Progenitor cell of endocrine pancreas (in vitro differentiated cells): Measurements from ENCODE around the gene PNLIP. TPM values are rescaled to one million over a fixed set of nuclear protein-coding genes. Genes with fewer than 3 reads are reported as not detected.

Experiments used
- DNase-seq: peaks from one replicate; pipeline ENCODE4 v3.0.0; 2021; ENCODE audit warnings: low spot score; ENCODE audit not compliant: unreplicated experiment
- H3K27ac Mint-ChIP-seq: 2 replicates; pipeline ENCODE4 v1.8.0; 2021; ENCODE audit warnings: mild to moderate bottlenecking, moderate library complexity, mixed read lengths
- H3K27me3 Mint-ChIP-seq: 2 replicates; pipeline ENCODE4 v1.8.0; 2021; ENCODE audit warnings: mixed read lengths
- H3K36me3 Mint-ChIP-seq: 2 replicates; pipeline ENCODE4 v1.8.0; 2022; ENCODE audit warnings: mixed read lengths; ENCODE audit not compliant: insufficient read depth
- H3K4me1 Mint-ChIP-seq: 2 replicates; pipeline ENCODE4 v1.8.0; 2021; ENCODE audit warnings: low read depth, mixed read lengths
- H3K4me3 Mint-ChIP-seq: 2 replicates; pipeline ENCODE4 v1.8.0; 2021; ENCODE audit warnings: low read depth, mild to moderate bottlenecking, moderate library complexity, mixed read lengths
- H3K9me3 Mint-ChIP-seq: 2 replicates; pipeline ENCODE4 v1.8.0; 2021; ENCODE audit warnings: low read depth, mixed read lengths
- CTCF ChIP-seq: fragments of 200-600 bp; sonication (generic); IDR thresholded peaks from one replicate; pipeline ENCODE4 v1.5.0; 2021; ENCODE audit warnings: antibody characterized with exemption, mild to moderate bottlenecking; ENCODE audit not compliant: unreplicated experiment
- total RNA-seq: library from RNA; stranded (reverse); gene quantifications from 2 replicates; pipeline ENCODE4 v1.2.1, GENCODE V29; 2021

PNLIP gene
- total RNA-seq, 1 donor from 2014 or later, result not detected

GRCh38 chr10:116566932-116567331 is 21.2 kb downstream of the PNLIP start:
- Mint-ChIP-seq H3K9me3 (no peaks in the 10 kb centered on the region), H3K27me3 (peaks cover 8% of the 10 kb centered on the region), H3K27ac (no peak overlapping the region), H3K36me3 (no peaks in the 10 kb centered on the region), H3K4me3 (no peak overlapping the region), H3K4me1 (no peaks in the 10 kb centered on the region)
- no peak for DNase-seq
- TF ChIP-seq CTCF, result no peak

GRCh38 chr10:116567335-116567734 is 21.6 kb downstream of the PNLIP start:
- DNase-seq, result no peak
- peaks cover 8% of the 10 kb centered on the region for H3K27me3 Mint-ChIP-seq
- H3K9me3 Mint-ChIP-seq, result no peaks in the 10 kb centered on the region
- no peak overlapping the region for H3K27ac Mint-ChIP-seq
- no peak overlapping the region for H3K4me3 Mint-ChIP-seq
- H3K36me3 Mint-ChIP-seq, result no peaks in the 10 kb centered on the region
- no peaks in the 10 kb centered on the region for H3K4me1 Mint-ChIP-seq
- TF ChIP-seq CTCF, result no peak

- Mint-ChIP-seq H3K4me1 (no peaks in the 10 kb centered on the region), H3K36me3 (no peaks in the 10 kb centered on the region), H3K27ac (no peak overlapping the region), H3K27me3 (peaks cover 16% of the 10 kb centered on the region), H3K4me3 (no peak overlapping the region), H3K9me3 (no peaks in the 10 kb centered on the region)
- no peak for TF ChIP-seq CTCF
- no peak for DNase-seq
Measured at GRCh38 chr10:116574797-116575196, 29.1 kb downstream of the PNLIP start.

- Mint-ChIP-seq H3K9me3 (no peaks in the 10 kb centered on the region), H3K36me3 (no peaks in the 10 kb centered on the region), H3K27ac (no peak overlapping the region), H3K27me3 (peaks cover 38% of the 10 kb centered on the region), H3K4me1 (peaks cover 11% of the 10 kb centered on the region), H3K4me3 (no peak overlapping the region)
- no peak for DNase-seq
- no peak for TF ChIP-seq CTCF
Measured at GRCh38 chr10:116587878-116588591, 42.3 kb downstream of the PNLIP start.

- DNase-seq, result no peak
- Mint-ChIP-seq H3K9me3 (no peaks in the 10 kb centered on the region), H3K4me3 (no peak overlapping the region), H3K36me3 (no peaks in the 10 kb centered on the region), H3K4me1 (peaks cover 11% of the 10 kb centered on the region), H3K27me3 (peaks cover 43% of the 10 kb centered on the region), H3K27ac (no peak overlapping the region)
- TF ChIP-seq CTCF, result no peak
Measured at GRCh38 chr10:116588995-116589394, 43.3 kb downstream of the PNLIP start.
